Measurements from ENCODE around the gene GLS. TPM values are rescaled to one million over a fixed set of nuclear protein-coding genes. Genes with fewer than 3 reads are reported as not detected.

GLS gene
- total and polyA plus RNA-seq, 11 donors: 19.1 to 94.5 (median 47.6) TPM

GRCh38 chr2:190979906-190980629 is 99.4 kb downstream of the GLS start:
- intact Hi-C loops (cut with DNase I): loop anchor here in 2 of 10 donors (5.0 to 10.0 kb wide), 2 partner anchors 118 to 125 kb away; no protein-coding TSS in a partner anchor
- Histone ChIP-seq H3K27ac (peak overlapping the region; percentile 53 to 85 (median 73)), H3K4me3 (peak overlapping the region in 7 of 12 donors; percentile 2 to 24 (median 11)), H3K27me3 (no peaks in the 10 kb centered on the region), H3K9me3 (no peaks in the 10 kb centered on the region), H3K36me3 (peaks cover 0 to 100% (median 88%) of the 10 kb centered on the region in 9 donors), H3K4me1 (peaks cover 4 to 76% (median 22%) of the 10 kb centered on the region in 12 donors)
- TF ChIP-seq, protein P1, sequence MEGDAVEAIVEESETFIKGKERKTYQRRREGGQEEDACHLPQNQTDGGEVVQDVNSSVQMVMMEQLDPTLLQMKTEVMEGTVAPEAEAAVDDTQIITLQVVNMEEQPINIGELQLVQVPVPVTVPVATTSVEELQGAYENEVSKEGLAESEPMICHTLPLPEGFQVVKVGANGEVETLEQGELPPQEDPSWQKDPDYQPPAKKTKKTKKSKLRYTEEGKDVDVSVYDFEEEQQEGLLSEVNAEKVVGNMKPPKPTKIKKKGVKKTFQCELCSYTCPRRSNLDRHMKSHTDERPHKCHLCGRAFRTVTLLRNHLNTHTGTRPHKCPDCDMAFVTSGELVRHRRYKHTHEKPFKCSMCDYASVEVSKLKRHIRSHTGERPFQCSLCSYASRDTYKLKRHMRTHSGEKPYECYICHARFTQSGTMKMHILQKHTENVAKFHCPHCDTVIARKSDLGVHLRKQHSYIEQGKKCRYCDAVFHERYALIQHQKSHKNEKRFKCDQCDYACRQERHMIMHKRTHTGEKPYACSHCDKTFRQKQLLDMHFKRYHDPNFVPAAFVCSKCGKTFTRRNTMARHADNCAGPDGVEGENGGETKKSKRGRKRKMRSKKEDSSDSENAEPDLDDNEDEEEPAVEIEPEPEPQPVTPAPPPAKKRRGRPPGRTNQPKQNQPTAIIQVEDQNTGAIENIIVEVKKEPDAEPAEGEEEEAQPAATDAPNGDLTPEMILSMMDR (IDR thresholded peaks at IDR 0.05): peak in 1 of 12 donors; percentile 8
- TF ChIP-seq POLR2A (IDR thresholded peaks at IDR 0.05): no peak
- DNase-seq (peak; percentile 76 to 90 (median 84)), ATAC-seq (peak; percentile 94 to 96 (median 96))
- WGBS, 4 donors: 13 to 17% (median 15%) methylated on average over 13 to 14 of the region's 14 CpGs

DNA sequence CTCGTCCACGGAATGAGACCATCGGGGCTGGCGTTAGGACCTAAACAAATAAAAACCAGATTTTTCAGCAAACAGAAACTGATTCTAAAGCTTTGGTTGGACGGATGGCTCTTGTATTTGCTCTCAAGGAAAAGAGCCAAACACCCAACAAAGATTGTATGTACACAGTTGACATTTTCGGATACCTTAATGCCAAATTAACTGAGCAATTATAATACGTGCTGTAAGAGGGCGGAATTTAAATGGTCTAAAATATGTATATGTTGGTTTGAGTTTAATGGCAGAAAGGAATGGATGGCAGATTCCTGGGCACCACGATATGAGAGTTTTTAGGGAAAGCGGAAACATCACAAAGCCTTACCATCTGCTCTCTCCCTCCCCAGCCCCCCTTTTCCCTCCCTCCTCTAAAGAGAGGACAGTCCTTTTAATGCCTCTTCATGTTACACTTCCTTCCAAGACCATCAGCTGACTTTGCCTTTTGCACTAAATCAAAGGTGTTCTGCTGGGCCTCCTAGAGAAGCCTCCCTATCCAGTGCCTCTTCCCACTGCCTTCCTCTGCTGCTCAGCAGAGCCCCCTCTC is 100.1 kb downstream of the GLS start:
- H3K36me3 ChIP-seq: peaks cover 0 to 100% (median 88%) of the 10 kb centered on the region in 9 donors
- no peak for TF ChIP-seq POLR2A (IDR thresholded peaks at IDR 0.05)
- TF ChIP-seq, protein P1 (IDR thresholded peaks at IDR 0.05): no peak
- DNase-seq (no peak), ATAC-seq (no peak)
- H3K9me3 ChIP-seq: no peaks in the 10 kb centered on the region
- no peaks in the 10 kb centered on the region for H3K27me3 ChIP-seq
- H3K4me3 ChIP-seq: peak overlapping the region in 4 of 12 donors; percentile 2 to 19 (median 4)
- WGBS, 4 donors: 65 to 72% (median 67%) methylated on average over 10 of the region's 10 CpGs
- peak overlapping the region; percentile 53 to 85 (median 73) for H3K27ac ChIP-seq
- peaks cover 4 to 72% (median 22%) of the 10 kb centered on the region in 12 donors for H3K4me1 ChIP-seq
- intact Hi-C loops (cut with DNase I): loop anchor here in 1 of 10 donors (5.0 kb wide), 1 partner anchor 118 kb away; no protein-coding TSS in a partner anchor

DNA sequence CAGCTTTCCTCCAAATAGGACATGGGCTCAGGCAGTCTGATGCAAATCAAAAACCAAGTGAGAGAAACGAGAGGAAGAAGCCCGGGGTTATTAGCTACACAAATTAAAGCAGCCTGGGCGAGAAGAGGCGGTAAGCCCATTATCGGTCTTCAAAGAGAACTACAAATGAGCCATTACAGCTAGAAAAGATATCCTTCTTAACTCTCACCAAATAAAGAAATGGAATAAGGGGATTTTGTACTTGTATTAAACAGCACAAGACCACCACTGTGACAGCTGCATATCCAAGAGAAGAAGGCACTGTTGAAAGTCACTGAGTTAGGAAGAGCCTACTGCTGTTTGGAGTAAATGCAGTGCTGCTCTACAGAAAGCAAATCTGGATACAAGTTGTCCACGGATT is 100.7 kb downstream of the GLS start:
- H3K36me3 ChIP-seq: peaks cover 0 to 100% (median 88%) of the 10 kb centered on the region in 9 donors
- H3K9me3 ChIP-seq: no peaks in the 10 kb centered on the region
- TF ChIP-seq POLR2A (IDR thresholded peaks at IDR 0.05): no peak
- TF ChIP-seq, protein P1 (IDR thresholded peaks at IDR 0.05): no peak
- no peaks in the 10 kb centered on the region for H3K27me3 ChIP-seq
- H3K4me3 ChIP-seq: no peak overlapping the region
- intact Hi-C loops (cut with DNase I): loop anchor here in 1 of 10 donors (5.0 kb wide), 1 partner anchor 119 kb away; no protein-coding TSS in a partner anchor
- WGBS, 4 donors: 91 to 93% (median 92%) methylated on average over 6 of the region's 6 CpGs
- ATAC-seq (no peak), DNase-seq (no peak)
- H3K4me1 ChIP-seq: peaks cover 4 to 71% (median 22%) of the 10 kb centered on the region in 12 donors
- peak overlapping the region in 5 of 12 donors; percentile 2 to 80 (median 72) for H3K27ac ChIP-seq

- TF ChIP-seq, protein P1 (IDR thresholded peaks at IDR 0.05): no peak
- no peak for TF ChIP-seq POLR2A (IDR thresholded peaks at IDR 0.05)
- Histone ChIP-seq H3K27ac (peak overlapping the region in 2 of 12 donors; percentile 3 to 80), H3K36me3 (peaks cover 0 to 100% (median 88%) of the 10 kb centered on the region in 9 donors), H3K9me3 (no peaks in the 10 kb centered on the region), H3K4me3 (no peak overlapping the region), H3K4me1 (peaks cover 4 to 67% (median 22%) of the 10 kb centered on the region in 12 donors), H3K27me3 (no peaks in the 10 kb centered on the region)
- DNase-seq: no peak
- 93 to 98% (median 95%) methylated on average over 1 of the region's 1 CpG for WGBS, 4 donors
- intact Hi-C loops (cut with DNase I): loop anchor here in 1 of 10 donors (2.0 to 5.0 kb wide), 2 partner anchors 25 to 119 kb away; no protein-coding TSS in a partner anchor
- no peak for ATAC-seq
Observed at GRCh38 chr2:190981733-190982132, 101.1 kb downstream of the GLS start.

Measured in heart left ventricle (tissue), 16 donors.